Activated CD4-positive, alpha-beta T cell treated with anti-CD3 and anti-CD28 coated beads for 24 hours (primary cell): Measurements from ENCODE around the gene RASL11B.

Experiments used
- DNase-seq, 2 donors: peaks; one replicate each; pipeline ENCODE4 v3.0.0-alpha.2; 2020; ENCODE audit warnings: low read depth in 2 of 2

RASL11B gene

GRCh38 chr4:52914051-52914605 lies 52.0 kb downstream of the RASL11B start:
- no peak for DNase-seq

- no peak for DNase-seq
Observed at GRCh38 chr4:52915191-52915590, 53.1 kb downstream of the RASL11B start.

- no peak for DNase-seq
Observed at GRCh38 chr4:52915730-52916300, 53.7 kb downstream of the RASL11B start.
